CD14-positive monocyte (primary cell): Measurements from ENCODE around the gene NTM. TPM values are rescaled to one million over a fixed set of nuclear protein-coding genes. Genes with fewer than 3 reads are reported as not detected.

Experiments
- DNase-seq, 3 donors: peaks; one replicate each; pipeline ENCODE4 v3.0.0-alpha.2; 2011 to 2022
- H2AFZ ChIP-seq: 2 replicates; pipeline ENCODE4 v1.6.0; 2012; ENCODE audit warnings: mild to moderate bottlenecking, low read depth, low read length, inconsistent platforms; ENCODE audit not compliant: insufficient read depth, poor library complexity, severe bottlenecking
- H3K27ac ChIP-seq, 2 donors: 1 replicate in 1 of 2; 2 replicates in 1 of 2; pipeline ENCODE4 v1.5.1; 2012 to 2013; ENCODE audit warnings: low read length in 2 of 2, control low read depth in 1 of 2, inconsistent platforms in 1 of 2, low read depth in 1 of 2, mild to moderate bottlenecking in 1 of 2
- H3K27me3 ChIP-seq, 2 donors: one replicate each; pipeline versions ENCODE4 v1.6.0 to v1.6.1; 2011 to 2013; ENCODE audit warnings: low read length in 2 of 2; ENCODE audit not compliant: control insufficient read depth in 2 of 2, insufficient read depth in 2 of 2
- H3K36me3 ChIP-seq, 2 donors: replicated peaks in 1 of 2; 1 replicate in 1 of 2; 2 replicates in 1 of 2; pipeline versions ENCODE4 v1.5.1 to v1.6.1; 2012 to 2013; ENCODE audit warnings: low read length in 2 of 2, control low read depth in 1 of 2, inconsistent platforms in 1 of 2, mild to moderate bottlenecking in 1 of 2; ENCODE audit not compliant: insufficient read depth in 2 of 2, control insufficient read depth in 1 of 2
- H3K4me1 ChIP-seq, 2 donors: 1 replicate in 1 of 2; 2 replicates in 1 of 2; pipeline versions ENCODE4 v1.5.1 to v1.6.1; 2012 to 2013; ENCODE audit warnings: low read length in 2 of 2, control low read depth in 1 of 2, inconsistent platforms in 1 of 2, mild to moderate bottlenecking in 1 of 2, moderate library complexity in 1 of 2; ENCODE audit not compliant: insufficient read depth in 2 of 2, control insufficient read depth in 1 of 2
- H3K4me2 ChIP-seq: replicated peaks from 2 replicates; pipeline ENCODE3; 2012; ENCODE audit warnings: low read length, moderate library complexity, mild to moderate bottlenecking; ENCODE audit not compliant: poor library complexity, severe bottlenecking; ENCODE audit errors: extremely low read depth
- H3K4me3 ChIP-seq, 3 experiments: fragments of 200-600 bp in 1 of 3; sonication (generic) in 1 of 3; replicated peaks in 1 of 3; 1 replicate in 2 of 3; 2 replicates in 1 of 3; pipeline ENCODE4 v1.5.1; 2011 to 2013; ENCODE audit warnings: low read length in 3 of 3, mild to moderate bottlenecking in 3 of 3, control low read depth in 2 of 3, low read depth in 2 of 3, inconsistent platforms in 1 of 3, moderate library complexity in 1 of 3
- H3K79me2 ChIP-seq: 2 replicates; pipeline ENCODE4 v1.6.0; 2012; ENCODE audit warnings: mild to moderate bottlenecking, control low read depth, inconsistent platforms, low read length, moderate library complexity; ENCODE audit not compliant: insufficient read depth
- H3K9ac ChIP-seq: 2 replicates; pipeline ENCODE4 v1.6.0; 2017; ENCODE audit warnings: low read length, mild to moderate bottlenecking; ENCODE audit not compliant: insufficient read depth, poor library complexity, severe bottlenecking
- H3K9me3 ChIP-seq, 2 donors: replicated peaks in 1 of 2; 1 replicate in 1 of 2; 2 replicates in 1 of 2; pipeline versions ENCODE4 v1.5.1 to v1.6.1; 2012 to 2013; ENCODE audit warnings: low read length in 2 of 2, control low read depth in 1 of 2; ENCODE audit not compliant: control insufficient read depth in 1 of 2, insufficient read depth in 1 of 2
- H4K20me1 ChIP-seq: 2 replicates; pipeline ENCODE4 v1.6.0; 2012; ENCODE audit warnings: mild to moderate bottlenecking, low read length, control low read depth, moderate library complexity; ENCODE audit not compliant: insufficient read depth
- H3K27ac Mint-ChIP-seq, 7 donors: one replicate each; pipeline ENCODE4 v1.8.0; 2020; ENCODE audit warnings: mild to moderate bottlenecking in 7 of 7, mixed read lengths in 7 of 7, moderate library complexity in 6 of 7, inconsistent platforms in 2 of 7
- H3K27me3 Mint-ChIP-seq, 3 donors: one replicate each; pipeline ENCODE4 v1.8.0; 2021 to 2022; ENCODE audit warnings: low read depth in 3 of 3, mild to moderate bottlenecking in 3 of 3, mixed read lengths in 3 of 3, moderate library complexity in 3 of 3, inconsistent platforms in 1 of 3
- H3K36me3 Mint-ChIP-seq, 2 donors: one replicate each; pipeline ENCODE4 v1.8.0; 2020; ENCODE audit warnings: mixed read lengths in 2 of 2, inconsistent platforms in 1 of 2, mild to moderate bottlenecking in 1 of 2
- H3K4me1 Mint-ChIP-seq: one replicate; pipeline ENCODE4 v1.8.0; 2020; ENCODE audit warnings: mild to moderate bottlenecking, mixed read lengths
- H3K4me3 Mint-ChIP-seq, 2 donors: one replicate each; pipeline ENCODE4 v1.8.0; 2020; ENCODE audit warnings: mild to moderate bottlenecking in 2 of 2, mixed read lengths in 2 of 2, moderate library complexity in 1 of 2
- H3K9me3 Mint-ChIP-seq, 7 donors: one replicate each; pipeline ENCODE4 v1.8.0; 2020 to 2022; ENCODE audit warnings: mixed read lengths in 7 of 7, mild to moderate bottlenecking in 6 of 7, moderate library complexity in 6 of 7, inconsistent platforms in 2 of 7
- WGBS: methylation state at CpG from one replicate; pipeline ENCODE4 v1.1.5; 2013; ENCODE audit warnings: missing lambda C conversion rate; ENCODE audit not compliant: insufficient coverage; 5-methylcytosine and 5-hydroxymethylcytosine counted together
- intact Hi-C, 2 donors: fragments of 100-400 bp; cut with micrococcal nuclease; formaldehyde crosslinking; loops; one replicate each; pipeline versions ENCODE4 v1.15.0 to v1.15.1; 2023
- polyA plus RNA-seq, 3 donors: library from polyadenylated mRNA; depleted of rRNA in 1 of 3; unstranded in 2 of 3; stranded (reverse) in 1 of 3; fragments of 300-500 nt in 2 of 3; fragments of >200 nt in 1 of 3; fragmentation: Illumina TruSeq in 2 of 3; gene quantifications; 1 replicate in 2 of 3; 2 replicates in 1 of 3; pipeline ENCODE4 v1.2.3, GENCODE V29; 2012 to 2021
- TF ChIP-seq, protein P1 (sequence below): fragments of 200-600 bp; IDR thresholded peaks from one replicate; pipeline ENCODE4 v1.8.0; 2022; ENCODE audit warnings: antibody characterized with exemption, mild to moderate bottlenecking

The NTM gene
- polyA plus RNA-seq, 3 donors = not detected

GRCh38 chr11:131991606-131992005 lies 621.2 kb downstream of the NTM start:
- TF ChIP-seq, protein P1, sequence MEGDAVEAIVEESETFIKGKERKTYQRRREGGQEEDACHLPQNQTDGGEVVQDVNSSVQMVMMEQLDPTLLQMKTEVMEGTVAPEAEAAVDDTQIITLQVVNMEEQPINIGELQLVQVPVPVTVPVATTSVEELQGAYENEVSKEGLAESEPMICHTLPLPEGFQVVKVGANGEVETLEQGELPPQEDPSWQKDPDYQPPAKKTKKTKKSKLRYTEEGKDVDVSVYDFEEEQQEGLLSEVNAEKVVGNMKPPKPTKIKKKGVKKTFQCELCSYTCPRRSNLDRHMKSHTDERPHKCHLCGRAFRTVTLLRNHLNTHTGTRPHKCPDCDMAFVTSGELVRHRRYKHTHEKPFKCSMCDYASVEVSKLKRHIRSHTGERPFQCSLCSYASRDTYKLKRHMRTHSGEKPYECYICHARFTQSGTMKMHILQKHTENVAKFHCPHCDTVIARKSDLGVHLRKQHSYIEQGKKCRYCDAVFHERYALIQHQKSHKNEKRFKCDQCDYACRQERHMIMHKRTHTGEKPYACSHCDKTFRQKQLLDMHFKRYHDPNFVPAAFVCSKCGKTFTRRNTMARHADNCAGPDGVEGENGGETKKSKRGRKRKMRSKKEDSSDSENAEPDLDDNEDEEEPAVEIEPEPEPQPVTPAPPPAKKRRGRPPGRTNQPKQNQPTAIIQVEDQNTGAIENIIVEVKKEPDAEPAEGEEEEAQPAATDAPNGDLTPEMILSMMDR = no peak
- Histone ChIP-seq H3K9ac (no peak overlapping the region), H3K79me2 (no peaks in the 10 kb centered on the region), H3K36me3 (no peaks in the 10 kb centered on the region), H3K4me3 (no peak overlapping the region), H3K4me1 (no peaks in the 10 kb centered on the region), H3K9me3 (peaks cover 18% of the 10 kb centered on the region in 2 donors), H2AFZ (no peak overlapping the region), H4K20me1 (no peaks in the 10 kb centered on the region), H3K27ac (no peak overlapping the region), H3K4me2 (no peak overlapping the region), H3K27me3 (no peaks in the 10 kb centered on the region)
- Mint-ChIP-seq H3K4me3 (no peak overlapping the region), H3K9me3 (peaks cover 0 to 6% (median 0%) of the 10 kb centered on the region in 7 donors), H3K4me1 (no peaks in the 10 kb centered on the region), H3K27me3 (peaks cover 0 to 5% (median 0%) of the 10 kb centered on the region in 3 donors), H3K36me3 (no peaks in the 10 kb centered on the region), H3K27ac (peak overlapping the region in 1 of 7 donors; percentile 38)
- DNase-seq = no peak
- intact Hi-C loops = no loop called here
- 88% methylated on average over 1 of the region's 2 CpGs for WGBS

DNA sequence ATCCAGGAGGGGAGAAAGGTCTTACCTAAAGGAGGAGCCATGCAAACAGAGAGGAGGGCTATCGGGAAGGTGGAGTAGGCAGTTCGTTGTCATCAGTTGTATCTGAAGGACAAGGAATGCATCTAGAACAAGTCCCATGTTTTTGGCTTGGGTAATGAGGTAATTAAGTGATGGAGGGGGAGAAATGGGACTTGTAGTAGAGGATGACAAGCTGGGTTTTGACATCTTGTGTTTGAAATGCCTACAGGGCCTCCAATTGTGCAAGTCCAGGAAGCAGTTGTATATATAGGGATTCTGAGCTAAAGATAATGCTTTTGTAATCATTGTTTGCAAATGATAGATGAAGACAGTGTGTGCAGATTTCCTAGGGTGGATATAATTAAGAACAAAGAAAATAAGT lies 622.8 kb downstream of the NTM start:
- Mint-ChIP-seq H3K27ac (no peak overlapping the region), H3K27me3 (peaks cover 0 to 8% (median 0%) of the 10 kb centered on the region in 3 donors), H3K36me3 (no peaks in the 10 kb centered on the region), H3K4me3 (no peak overlapping the region), H3K4me1 (no peaks in the 10 kb centered on the region), H3K9me3 (peaks cover 0 to 13% (median 3%) of the 10 kb centered on the region in 7 donors)
- TF ChIP-seq, protein P1 = no peak
- Histone ChIP-seq H3K9me3 (peaks cover 20 to 34% of the 10 kb centered on the region in 2 donors), H2AFZ (no peak overlapping the region), H3K4me2 (no peak overlapping the region), H3K36me3 (no peaks in the 10 kb centered on the region), H3K4me1 (no peaks in the 10 kb centered on the region), H3K27me3 (no peaks in the 10 kb centered on the region), H3K9ac (no peak overlapping the region), H3K27ac (no peak overlapping the region), H3K4me3 (no peak overlapping the region), H3K79me2 (no peaks in the 10 kb centered on the region), H4K20me1 (no peaks in the 10 kb centered on the region)
- DNase-seq = no peak
- WGBS = 91% methylated on average over 2 of the region's 2 CpGs
- intact Hi-C loops = no loop called here
